ENCODE data around the gene ABHD2. TPM values are rescaled to one million over a fixed set of nuclear protein-coding genes. Genes with fewer than 3 reads are reported as not detected.

The ABHD2 gene
- total and polyA plus RNA-seq, 2 donors (not counting 3 experiments of a cell fraction or from before 2014, with no cell fraction given) = 14.0 to 62.2 TPM

- ChIA-PET POLR2A (interaction anchor here (1.0 kb wide), 1 partner anchor 281 kb away, joined by 5 read pairs; no protein-coding TSS in a partner anchor), CTCF (interaction anchor here (1.0 to 7.3 kb wide), 4 partner anchors 14 to 288 kb away, joined by 3 to 80 read pairs (median 16); no protein-coding TSS in a partner anchor)
- Histone ChIP-seq H3K9ac (replicated peaks; ENCODE audit: extremely low read depth, insufficient read depth, low read length) (peak overlapping the region; percentile 33), H3K27me3 (ENCODE audit: control insufficient read depth in 2 of 2, insufficient read depth in 2 of 2, low read length in 2 of 2) (no peaks in the 10 kb centered on the region), H3K4me3 (replicated peaks in 1 of 3; ENCODE audit: insufficient read depth in 1 of 3, low read depth in 1 of 3, low read length in 3 of 3) (no peak overlapping the region), H3K36me3 (ENCODE audit: control insufficient read depth in 2 of 2, extremely low read depth in 1 of 2, insufficient read depth in 2 of 2, low read length in 2 of 2) (peaks cover 0 to 5% of the 10 kb centered on the region in 2 experiments), H3K4me2 (ENCODE audit: insufficient read depth, low read length) (peak overlapping the region; percentile 26), H3K4me1 (ENCODE audit: control insufficient read depth, extremely low read depth, insufficient read depth, low read length) (peaks cover 15% of the 10 kb centered on the region), H3K9me3 (replicated peaks; ENCODE audit: control insufficient read depth, insufficient read depth, low read length) (no peaks in the 10 kb centered on the region), H3K27ac (ENCODE audit: insufficient read depth, low read depth, low read length) (peak overlapping the region; percentile 83), H3K79me2 (ENCODE audit: control insufficient read depth, insufficient read depth, low read length) (no peaks in the 10 kb centered on the region), H4K20me1 (replicated peaks; ENCODE audit: control insufficient read depth, extremely low read depth, insufficient read depth, low read length) (no peaks in the 10 kb centered on the region), H2AFZ (ENCODE audit: low read depth, low read length) (no peak overlapping the region), H3K9me1 (replicated peaks; ENCODE audit: control insufficient read depth, extremely low read depth, insufficient read depth, low read length) (no peaks in the 10 kb centered on the region)
- FAIRE-seq (peak; percentile 74), DNase-seq (ENCODE audit: low read depth, low spot score) (peak; percentile 71)
- TF ChIP-seq FOS (IDR thresholded peaks at IDR 0.05; ENCODE audit: borderline replicate concordance, insufficient read depth, low read length) = peak; percentile 52
- no peak for TF ChIP-seq CTCF (IDR thresholded peaks at IDR 0.05; ENCODE audit: extremely low read depth in 1 of 2, insufficient read depth in 1 of 2, low read depth in 1 of 2, low read length in 2 of 2)
- TF ChIP-seq EZH2 (IDR thresholded peaks at IDR 0.05; ENCODE audit: borderline replicate concordance, low read depth, low read length, severe bottlenecking) = no peak
- no peak for TF ChIP-seq POLR2A (IDR thresholded peaks at IDR 0.05; ENCODE audit: low read depth, low read length)
- TF ChIP-seq GATA2 (IDR thresholded peaks at IDR 0.05; ENCODE audit: insufficient read depth, insufficient read length, low read depth, low read length) = peak; percentile 95
- TF ChIP-seq MAX (IDR thresholded peaks at IDR 0.05; ENCODE audit: insufficient read depth, insufficient read length) = no peak
- no peak for TF ChIP-seq POLR2AphosphoS5 (IDR thresholded peaks at IDR 0.05; ENCODE audit: insufficient read depth, low read depth, low read length)
- no peak for TF ChIP-seq MYC (IDR thresholded peaks at IDR 0.05; ENCODE audit: low read depth, low read length)
- TF ChIP-seq JUN (IDR thresholded peaks at IDR 0.05; ENCODE audit: borderline replicate concordance, insufficient read depth, insufficient read length, low read depth) = peak; percentile 58
- dilution Hi-C loops (cut with MboI; ENCODE audit: extremely low pct_ligation_motif_present, low sequenced_read_pairs) = no loop called here
- BruUV-seq (replicated peaks) = no TSS peak
- intact Hi-C loops (cut with micrococcal nuclease) = no loop called here
These were observed 104.5 kb downstream of the ABHD2 start for GRCh38 chr15:89192766-89193165.

Measured in endothelial cell of umbilical vein (primary cell).